ENCODE results near the gene SOCS3.

SOCS3 gene

DNA sequence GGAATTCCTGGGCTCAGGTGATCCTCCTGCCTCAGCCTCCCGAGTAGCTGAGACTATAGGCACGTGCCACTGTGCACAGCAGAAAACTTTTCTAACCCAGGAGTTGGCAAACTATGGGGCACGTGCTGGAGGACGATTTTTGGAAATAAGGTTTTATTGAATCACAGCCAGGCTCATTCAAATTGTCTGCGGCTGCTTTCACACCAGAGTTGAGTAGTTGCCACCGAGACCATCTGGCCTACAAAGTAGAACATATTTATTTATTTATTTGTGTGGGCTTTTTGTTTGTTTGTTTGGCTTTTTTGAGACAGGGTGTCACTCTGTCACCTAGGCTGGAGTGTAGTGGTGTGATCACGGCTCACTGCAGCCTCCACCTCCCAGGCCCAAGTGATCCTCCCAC, 11.2 kb upstream of the SOCS3 start:
- H4K91ac ChIP-seq (ENCODE audit: low read depth, low read length, poor library complexity), result no peak overlapping the region
- peak overlapping the region; percentile 60 for H2AK5ac ChIP-seq (ENCODE audit: low read depth, low read length)
- H3K9ac ChIP-seq (ENCODE audit: low read depth, low read length, poor library complexity), result no peak overlapping the region
- H3K23ac ChIP-seq (ENCODE audit: low read depth, low read length, poor library complexity), result no peak overlapping the region
- WGBS, 2 donors (ENCODE audit: extremely low coverage in 2 of 2, insufficient read length in 2 of 2, insufficient replicate concordance in 1 of 2), result no CpG with 5 or more reads among the region's 7 CpGs
- no peak for DNase-seq (ENCODE audit: low spot score)
- H2BK12ac ChIP-seq (ENCODE audit: low read length), result no peak overlapping the region
- no peak overlapping the region for H3K4ac ChIP-seq (ENCODE audit: low read length)
- H2AFZ ChIP-seq (ENCODE audit: low read length), result no peak overlapping the region
- no peak overlapping the region for H2BK5ac ChIP-seq (ENCODE audit: low read length)
- no peak overlapping the region for H4K8ac ChIP-seq (ENCODE audit: low read depth, low read length)
- H3K4me2 ChIP-seq (ENCODE audit: insufficient read depth, low read length, poor library complexity, severe bottlenecking), result no peak overlapping the region
- peaks cover 49 to 57% of the 10 kb centered on the region in 2 donors for H3K4me1 ChIP-seq (ENCODE audit: control insufficient read depth in 2 of 2, insufficient read depth in 1 of 2, low read depth in 1 of 2, low read length in 2 of 2)
- no peak overlapping the region for H3K18ac ChIP-seq (ENCODE audit: low read length)
- peak overlapping the region; percentile 22 for H2BK15ac ChIP-seq (ENCODE audit: low read length)
- no peaks in the 10 kb centered on the region for H3K79me1 ChIP-seq (ENCODE audit: low read depth, low read length)
- H3K27me3 ChIP-seq (ENCODE audit: control insufficient read depth in 3 of 3, insufficient read depth in 3 of 3, low read depth in 1 of 3, low read length in 3 of 3), result no peaks in the 10 kb centered on the region
- no peak overlapping the region for H3K4me3 ChIP-seq (ENCODE audit: low read length in 2 of 2)
- no peaks in the 10 kb centered on the region for H3K9me3 ChIP-seq (replicated peaks in 1 of 2; ENCODE audit: control insufficient read depth in 2 of 2, insufficient read depth in 1 of 2, low read depth in 1 of 2, low read length in 2 of 2)
- no peak overlapping the region for H2BK120ac ChIP-seq (ENCODE audit: low read depth, low read length)
- H3K27ac ChIP-seq (replicated peaks; ENCODE audit: low read length), result no peak overlapping the region
- H3K36me3 ChIP-seq (replicated peaks in 1 of 2; ENCODE audit: control insufficient read depth in 2 of 2, insufficient read depth in 2 of 2, low read length in 2 of 2), result no peaks in the 10 kb centered on the region
- H3K14ac ChIP-seq (ENCODE audit: low read length), result no peak overlapping the region

GRCh38 chr17:78369791-78370381, 10.0 kb upstream of the SOCS3 start:
- Histone ChIP-seq H3K4me3 (ENCODE audit: low read length in 2 of 2) (no peak overlapping the region), H3K23ac (ENCODE audit: low read depth, low read length, poor library complexity) (no peak overlapping the region), H3K36me3 (replicated peaks in 1 of 2; ENCODE audit: control insufficient read depth in 2 of 2, insufficient read depth in 2 of 2, low read length in 2 of 2) (no peaks in the 10 kb centered on the region), H3K9me3 (replicated peaks in 1 of 2; ENCODE audit: control insufficient read depth in 2 of 2, insufficient read depth in 1 of 2, low read depth in 1 of 2, low read length in 2 of 2) (no peaks in the 10 kb centered on the region), H2BK12ac (ENCODE audit: low read length) (peak overlapping the region; percentile 79), H2AFZ (ENCODE audit: low read length) (peak overlapping the region; percentile 73), H2AK5ac (ENCODE audit: low read depth, low read length) (peak overlapping the region; percentile 24), H4K8ac (ENCODE audit: low read depth, low read length) (no peak overlapping the region), H2BK120ac (ENCODE audit: low read depth, low read length) (no peak overlapping the region), H3K9ac (ENCODE audit: low read depth, low read length, poor library complexity) (no peak overlapping the region), H3K4me1 (ENCODE audit: control insufficient read depth in 2 of 2, insufficient read depth in 1 of 2, low read depth in 1 of 2, low read length in 2 of 2) (peaks cover 47 to 57% of the 10 kb centered on the region in 2 donors), H3K4me2 (ENCODE audit: insufficient read depth, low read length, poor library complexity, severe bottlenecking) (no peak overlapping the region), H3K27ac (replicated peaks; ENCODE audit: low read length) (peak overlapping the region; percentile 73), H3K4ac (ENCODE audit: low read length) (no peak overlapping the region), H3K27me3 (ENCODE audit: control insufficient read depth in 3 of 3, insufficient read depth in 3 of 3, low read depth in 1 of 3, low read length in 3 of 3) (no peaks in the 10 kb centered on the region), H2BK15ac (ENCODE audit: low read length) (peak overlapping the region; percentile 95), H3K14ac (ENCODE audit: low read length) (no peak overlapping the region), H3K79me1 (ENCODE audit: low read depth, low read length) (no peaks in the 10 kb centered on the region), H3K18ac (ENCODE audit: low read length) (peak overlapping the region; percentile 60), H2BK5ac (ENCODE audit: low read length) (peak overlapping the region; percentile 57), H4K91ac (ENCODE audit: low read depth, low read length, poor library complexity) (peak overlapping the region; percentile 44)
- no peak for DNase-seq (ENCODE audit: low spot score)
- no CpG with 5 or more reads among the region's 13 CpGs for WGBS, 2 donors (ENCODE audit: extremely low coverage in 2 of 2, insufficient read length in 2 of 2, insufficient replicate concordance in 1 of 2)

DNA sequence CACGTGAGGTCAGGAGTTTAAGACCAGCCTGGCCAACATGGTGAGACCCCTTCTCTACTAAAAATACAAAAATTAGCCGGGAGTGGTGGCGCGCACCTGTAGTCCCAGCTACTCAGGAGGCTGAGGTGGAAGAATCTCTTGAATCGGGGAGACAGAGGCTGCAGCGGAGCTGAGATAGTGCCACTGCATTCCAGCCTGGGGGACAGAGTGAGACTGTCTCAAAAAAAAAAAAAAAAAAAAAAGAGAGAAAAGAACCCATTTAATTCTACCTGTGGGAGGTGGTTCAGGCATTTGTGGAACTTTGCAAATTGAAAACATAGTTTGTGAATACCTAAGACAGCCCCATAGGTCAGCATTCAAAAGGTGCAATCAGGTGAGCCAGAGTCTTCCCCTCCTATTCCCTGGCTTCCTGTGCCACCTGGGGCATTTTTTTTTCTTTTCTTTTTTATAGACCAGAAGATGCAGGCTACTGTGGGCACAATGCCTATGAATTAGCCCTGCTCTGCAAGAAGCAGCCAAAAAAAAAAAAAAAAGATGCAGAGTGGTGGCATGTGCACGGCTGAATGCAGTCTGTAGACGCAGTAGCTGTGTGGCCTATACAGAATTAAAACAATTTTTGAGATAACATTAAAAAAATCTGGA, 9.1 kb upstream of the SOCS3 start:
- H3K23ac ChIP-seq (ENCODE audit: low read depth, low read length, poor library complexity), result no peak overlapping the region
- no peaks in the 10 kb centered on the region for H3K27me3 ChIP-seq (ENCODE audit: control insufficient read depth in 3 of 3, insufficient read depth in 3 of 3, low read depth in 1 of 3, low read length in 3 of 3)
- H3K36me3 ChIP-seq (replicated peaks in 1 of 2; ENCODE audit: control insufficient read depth in 2 of 2, insufficient read depth in 2 of 2, low read length in 2 of 2), result no peaks in the 10 kb centered on the region
- no peak overlapping the region for H3K14ac ChIP-seq (ENCODE audit: low read length)
- no peak overlapping the region for H2BK120ac ChIP-seq (ENCODE audit: low read depth, low read length)
- H3K9ac ChIP-seq (ENCODE audit: low read depth, low read length, poor library complexity), result no peak overlapping the region
- H4K8ac ChIP-seq (ENCODE audit: low read depth, low read length), result no peak overlapping the region
- H3K4ac ChIP-seq (ENCODE audit: low read length), result peak overlapping the region; percentile 1
- H3K4me1 ChIP-seq (ENCODE audit: control insufficient read depth in 2 of 2, insufficient read depth in 1 of 2, low read depth in 1 of 2, low read length in 2 of 2), result peaks cover 46 to 57% of the 10 kb centered on the region in 2 donors
- peak overlapping the region; percentile 57 for H2BK5ac ChIP-seq (ENCODE audit: low read length)
- no CpG with 5 or more reads among the region's 8 CpGs for WGBS, 2 donors (ENCODE audit: extremely low coverage in 2 of 2, insufficient read length in 2 of 2, insufficient replicate concordance in 1 of 2)
- H3K79me1 ChIP-seq (ENCODE audit: low read depth, low read length), result no peaks in the 10 kb centered on the region
- no peak overlapping the region for H3K4me2 ChIP-seq (ENCODE audit: insufficient read depth, low read length, poor library complexity, severe bottlenecking)
- H4K91ac ChIP-seq (ENCODE audit: low read depth, low read length, poor library complexity), result no peak overlapping the region
- DNase-seq (ENCODE audit: low spot score), result no peak
- H3K18ac ChIP-seq (ENCODE audit: low read length), result no peak overlapping the region
- H2AFZ ChIP-seq (ENCODE audit: low read length), result no peak overlapping the region
- peak overlapping the region; percentile 73 for H3K27ac ChIP-seq (replicated peaks; ENCODE audit: low read length)
- H2AK5ac ChIP-seq (ENCODE audit: low read depth, low read length), result peak overlapping the region; percentile 34
- no peak overlapping the region for H2BK12ac ChIP-seq (ENCODE audit: low read length)
- no peaks in the 10 kb centered on the region for H3K9me3 ChIP-seq (replicated peaks in 1 of 2; ENCODE audit: control insufficient read depth in 2 of 2, insufficient read depth in 1 of 2, low read depth in 1 of 2, low read length in 2 of 2)
- H3K4me3 ChIP-seq (ENCODE audit: low read length in 2 of 2), result no peak overlapping the region
- peak overlapping the region; percentile 95 for H2BK15ac ChIP-seq (ENCODE audit: low read length)

DNA sequence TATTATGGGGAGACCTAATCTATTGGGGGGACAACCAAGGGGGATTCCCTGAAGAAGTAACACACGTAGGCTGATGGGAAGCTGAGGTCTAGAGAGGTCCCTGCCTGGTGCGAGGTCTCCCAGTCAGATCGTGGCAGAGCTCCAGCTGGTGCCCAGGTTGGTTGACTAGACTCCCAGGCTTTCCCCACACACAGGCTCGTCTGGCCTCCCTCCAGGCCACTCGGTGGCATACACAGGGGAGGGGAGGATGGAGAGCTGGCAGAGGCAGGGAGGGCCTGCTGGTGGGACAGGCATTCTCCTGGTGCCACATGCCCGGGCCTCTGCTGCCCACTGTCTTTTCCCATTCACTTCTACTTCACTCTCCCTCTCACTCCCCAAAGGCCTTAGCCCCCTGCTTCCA, 8.5 kb upstream of the SOCS3 start:
- peaks cover 50 to 56% of the 10 kb centered on the region in 2 donors for H3K4me1 ChIP-seq (ENCODE audit: control insufficient read depth in 2 of 2, insufficient read depth in 1 of 2, low read depth in 1 of 2, low read length in 2 of 2)
- DNase-seq (ENCODE audit: low spot score), result no peak
- no peak overlapping the region for H4K91ac ChIP-seq (ENCODE audit: low read depth, low read length, poor library complexity)
- no peak overlapping the region for H4K8ac ChIP-seq (ENCODE audit: low read depth, low read length)
- H2BK120ac ChIP-seq (ENCODE audit: low read depth, low read length), result peak overlapping the region; percentile 25
- no peak overlapping the region for H2AFZ ChIP-seq (ENCODE audit: low read length)
- peak overlapping the region; percentile 58 for H3K18ac ChIP-seq (ENCODE audit: low read length)
- H3K9me3 ChIP-seq (replicated peaks in 1 of 2; ENCODE audit: control insufficient read depth in 2 of 2, insufficient read depth in 1 of 2, low read depth in 1 of 2, low read length in 2 of 2), result no peaks in the 10 kb centered on the region
- no peak overlapping the region for H3K9ac ChIP-seq (ENCODE audit: low read depth, low read length, poor library complexity)
- no peaks in the 10 kb centered on the region for H3K36me3 ChIP-seq (replicated peaks in 1 of 2; ENCODE audit: control insufficient read depth in 2 of 2, insufficient read depth in 2 of 2, low read length in 2 of 2)
- peak overlapping the region; percentile 95 for H2BK12ac ChIP-seq (ENCODE audit: low read length)
- no peak overlapping the region for H3K14ac ChIP-seq (ENCODE audit: low read length)
- H3K79me1 ChIP-seq (ENCODE audit: low read depth, low read length), result no peaks in the 10 kb centered on the region
- H2BK15ac ChIP-seq (ENCODE audit: low read length), result peak overlapping the region; percentile 86
- WGBS, 2 donors (ENCODE audit: extremely low coverage in 2 of 2, insufficient read length in 2 of 2, insufficient replicate concordance in 1 of 2), result no CpG with 5 or more reads among the region's 6 CpGs
- no peak overlapping the region for H3K23ac ChIP-seq (ENCODE audit: low read depth, low read length, poor library complexity)
- H3K27me3 ChIP-seq (ENCODE audit: control insufficient read depth in 3 of 3, insufficient read depth in 3 of 3, low read depth in 1 of 3, low read length in 3 of 3), result no peaks in the 10 kb centered on the region
- H3K27ac ChIP-seq (replicated peaks; ENCODE audit: low read length), result no peak overlapping the region
- peak overlapping the region; percentile 53 for H3K4ac ChIP-seq (ENCODE audit: low read length)
- no peak overlapping the region for H3K4me2 ChIP-seq (ENCODE audit: insufficient read depth, low read length, poor library complexity, severe bottlenecking)
- no peak overlapping the region for H3K4me3 ChIP-seq (ENCODE audit: low read length in 2 of 2)
- peak overlapping the region; percentile 7 for H2BK5ac ChIP-seq (ENCODE audit: low read length)
- peak overlapping the region; percentile 34 for H2AK5ac ChIP-seq (ENCODE audit: low read depth, low read length)
